ENCODE results near the gene CAPN15.

- TF ChIP-seq FOXJ3 (CRISPR knock-in tag; IDR thresholded peaks at IDR 0.05) (no peak), NRF1 (IDR thresholded peaks at IDR 0.05; ENCODE audit: low read depth, low read length) (no peak), MEF2A (IDR thresholded peaks at IDR 0.05; ENCODE audit: borderline replicate concordance, low read depth) (no peak), CTCF (IDR thresholded peaks at IDR 0.05) (no peak), RAD21 (IDR thresholded peaks at IDR 0.05; ENCODE audit: low read length) (no peak), FOXM1 (IDR thresholded peaks at IDR 0.05; ENCODE audit: low read depth) (no peak), RCOR1 (IDR thresholded peaks at IDR 0.05; ENCODE audit: low read length) (no peak), EP300 (IDR thresholded peaks at IDR 0.05; ENCODE audit: borderline replicate concordance in 1 of 2, low read depth in 1 of 2, low read length in 1 of 2) (no peak)
Observed at GRCh38 chr16:560204-560700, 32.7 kb downstream of the CAPN15 start, which contains the start of gene PRR35.

All from SK-N-SH (cell line).